Suprapubic skin (tissue), 4 donors: ENCODE measurements around the gene CMSS1. TPM values are rescaled to one million over a fixed set of nuclear protein-coding genes. Genes with fewer than 3 reads are reported as not detected.

ENCODE experiments used
- DNase-seq, 2 donors: peaks; one replicate each; pipeline ENCODE4 v3.0.0-alpha.2; 2019; ENCODE audit warnings: low spot score in 2 of 2
- H3K27ac ChIP-seq: fragments of 200-600 bp; sonication (generic); one replicate; pipeline ENCODE4 v1.5.1; 2019
- H3K27me3 ChIP-seq: fragments of 200-600 bp; sonication (generic); one replicate; pipeline ENCODE4 v1.5.1; 2019
- H3K36me3 ChIP-seq: fragments of 200-600 bp; sonication (generic); one replicate; pipeline ENCODE4 v1.5.1; 2019
- H3K4me1 ChIP-seq: fragments of 200-600 bp; sonication (generic); one replicate; pipeline ENCODE4 v1.5.1; 2019
- H3K4me3 ChIP-seq: fragments of 200-600 bp; sonication (generic); one replicate; pipeline ENCODE4 v1.5.1; 2019; ENCODE audit warnings: mild to moderate bottlenecking
- H3K9me3 ChIP-seq: fragments of 200-600 bp; sonication (generic); one replicate; pipeline ENCODE4 v1.5.1; 2019
- CTCF ChIP-seq, 2 donors: fragments of 200-600 bp in 1 of 2; fragments of 450-650 bp in 1 of 2; sonication (generic) in 1 of 2; IDR thresholded peaks; one replicate each; pipeline ENCODE4 v1.5.1; 2016 to 2019; ENCODE audit warnings: antibody characterized with exemption in 2 of 2, mild to moderate bottlenecking in 1 of 2, moderate library complexity in 1 of 2
- EP300 ChIP-seq: sonication (generic); formaldehyde crosslinking; IDR thresholded peaks from one replicate; pipeline ENCODE4 v1.6.1; 2017; ENCODE audit warnings: antibody characterized with exemption
- POLR2A ChIP-seq, 2 donors: fragments of 450-650 bp; IDR thresholded peaks; one replicate each; pipeline ENCODE4 v1.6.1; 2017; ENCODE audit warnings: antibody characterized with exemption in 2 of 2, mild to moderate bottlenecking in 2 of 2, moderate library complexity in 2 of 2
- POLR2AphosphoS5 ChIP-seq, 3 donors: sonication (generic); formaldehyde crosslinking; IDR thresholded peaks; one replicate each; pipeline ENCODE4 v1.6.1; 2017; ENCODE audit warnings: antibody characterized with exemption in 3 of 3
- WGBS: methylation state at CpG from one replicate; pipeline ENCODE4 v1.1.5; 2018; 5-methylcytosine and 5-hydroxymethylcytosine counted together
- total RNA-seq, 4 donors: library from RNA; depleted of rRNA; stranded (reverse); fragments of >200 nt; gene quantifications; one replicate each; pipeline ENCODE4 v1.1.0, GENCODE V29; 2016

Gene CMSS1
- total RNA-seq, 4 donors from 2014 or later, result 13.2 to 17.1 (median 13.5) TPM

- TF ChIP-seq POLR2A (IDR thresholded peaks at IDR 0.05) (no peak), POLR2AphosphoS5 (IDR thresholded peaks at IDR 0.05) (no peak), EP300 (no peak), CTCF (IDR thresholded peaks at IDR 0.05) (no peak)
- 9% methylated on average over 2 of the region's 2 CpGs for WGBS
Measured at GRCh38 chr3:99774467-99774866, 43.2 kb upstream of the CMSS1 start.

GRCh38 chr3:99776516-99777209 lies 41.0 kb upstream of the CMSS1 start:
- Histone ChIP-seq H3K9me3 (no peaks in the 10 kb centered on the region), H3K36me3 (no peaks in the 10 kb centered on the region), H3K27ac (no peak overlapping the region), H3K27me3 (no peaks in the 10 kb centered on the region), H3K4me3 (no peak overlapping the region), H3K4me1 (peaks cover 4% of the 10 kb centered on the region)
- WGBS, result 64% methylated on average over 5 of the region's 5 CpGs
- TF ChIP-seq EP300, result no peak
- TF ChIP-seq POLR2A (IDR thresholded peaks at IDR 0.05), result no peak
- no peak for TF ChIP-seq CTCF (IDR thresholded peaks at IDR 0.05)
- TF ChIP-seq POLR2AphosphoS5 (IDR thresholded peaks at IDR 0.05), result no peak
- no peak for DNase-seq

More at GRCh38 chr3:99774467-99774866, 43.2 kb upstream of the CMSS1 start:
- H3K27ac ChIP-seq, result no peak overlapping the region
- no peak overlapping the region for H3K4me3 ChIP-seq
- peaks cover 4% of the 10 kb centered on the region for H3K4me1 ChIP-seq
- no peak for DNase-seq
- H3K36me3 ChIP-seq, result no peaks in the 10 kb centered on the region
- no peaks in the 10 kb centered on the region for H3K9me3 ChIP-seq
- H3K27me3 ChIP-seq, result no peaks in the 10 kb centered on the region

GRCh38 chr3:99777210-99777549 lies 40.5 kb upstream of the CMSS1 start:
- WGBS, result 63% methylated on average over 2 of the region's 2 CpGs

GRCh38 chr3:99777708-99778107 lies 40.0 kb upstream of the CMSS1 start:
- H3K27me3 ChIP-seq, result no peaks in the 10 kb centered on the region
- WGBS, result 76% methylated on average over 2 of the region's 2 CpGs
- DNase-seq, result no peak
- H3K4me3 ChIP-seq, result no peak overlapping the region
- no peak for TF ChIP-seq POLR2AphosphoS5 (IDR thresholded peaks at IDR 0.05)
- no peak for TF ChIP-seq POLR2A (IDR thresholded peaks at IDR 0.05)
- no peak for TF ChIP-seq CTCF (IDR thresholded peaks at IDR 0.05)
- TF ChIP-seq EP300, result no peak
- H3K9me3 ChIP-seq, result no peaks in the 10 kb centered on the region
- H3K4me1 ChIP-seq, result peaks cover 4% of the 10 kb centered on the region
- no peaks in the 10 kb centered on the region for H3K36me3 ChIP-seq
- no peak overlapping the region for H3K27ac ChIP-seq

More at GRCh38 chr3:99777210-99777549, 40.5 kb upstream of the CMSS1 start:
- H3K4me3 ChIP-seq, result no peak overlapping the region
- H3K27me3 ChIP-seq, result no peaks in the 10 kb centered on the region
- no peak overlapping the region for H3K27ac ChIP-seq
- TF ChIP-seq POLR2AphosphoS5 (IDR thresholded peaks at IDR 0.05) (no peak), POLR2A (IDR thresholded peaks at IDR 0.05) (no peak), CTCF (IDR thresholded peaks at IDR 0.05) (no peak), EP300 (no peak)
- H3K36me3 ChIP-seq, result no peaks in the 10 kb centered on the region
- no peak for DNase-seq
- no peaks in the 10 kb centered on the region for H3K9me3 ChIP-seq
- peaks cover 4% of the 10 kb centered on the region for H3K4me1 ChIP-seq

- WGBS, result 65% methylated on average over 3 of the region's 3 CpGs
Measured at GRCh38 chr3:99780749-99781148, 36.9 kb upstream of the CMSS1 start.

More at GRCh38 chr3:99780749-99781148, 36.9 kb upstream of the CMSS1 start:
- Histone ChIP-seq H3K36me3 (no peaks in the 10 kb centered on the region), H3K4me3 (no peak overlapping the region), H3K27me3 (no peaks in the 10 kb centered on the region), H3K9me3 (no peaks in the 10 kb centered on the region), H3K4me1 (no peaks in the 10 kb centered on the region), H3K27ac (no peak overlapping the region)
- TF ChIP-seq CTCF (IDR thresholded peaks at IDR 0.05) (no peak), EP300 (no peak), POLR2A (IDR thresholded peaks at IDR 0.05) (no peak), POLR2AphosphoS5 (IDR thresholded peaks at IDR 0.05) (no peak)
- no peak for DNase-seq
